Muscle layer of duodenum (tissue), 2 donors: ENCODE data around the gene PAIP2.
A peak's percentile ranks its signal among the peaks of the same experiment; 100 is the strongest.

Source experiments
- H3K27ac ChIP-seq: one replicate; pipeline ENCODE4 v1.7.0; 2013; ENCODE audit warnings: mild to moderate bottlenecking, low read length
- H3K27me3 ChIP-seq: one replicate; pipeline ENCODE4 v1.7.0; 2013; ENCODE audit warnings: low read depth, mild to moderate bottlenecking, control low read depth, low read length
- H3K36me3 ChIP-seq, 2 donors: one replicate each; pipeline ENCODE4 v1.7.0; 2013; ENCODE audit warnings: low read length in 2 of 2, control low read depth in 1 of 2, mild to moderate bottlenecking in 1 of 2; ENCODE audit not compliant: insufficient read depth in 2 of 2, control insufficient read depth in 1 of 2
- H3K4me1 ChIP-seq, 2 donors: one replicate each; pipeline ENCODE4 v1.7.0; 2013; ENCODE audit warnings: low read length in 2 of 2, mild to moderate bottlenecking in 2 of 2, control low read depth in 1 of 2, moderate library complexity in 1 of 2; ENCODE audit not compliant: insufficient read depth in 2 of 2, control insufficient read depth in 1 of 2
- H3K4me3 ChIP-seq, 2 donors: one replicate each; pipeline ENCODE4 v1.7.0; 2013; ENCODE audit warnings: low read length in 2 of 2, low read depth in 1 of 2, mild to moderate bottlenecking in 1 of 2
- H3K9me3 ChIP-seq, 2 donors: one replicate each; pipeline ENCODE4 v1.7.0; 2013; ENCODE audit warnings: low read length in 2 of 2, control low read depth in 1 of 2, mild to moderate bottlenecking in 1 of 2; ENCODE audit not compliant: control insufficient read depth in 1 of 2
- donor health status: healthy.

Gene PAIP2

GRCh38 chr5:139387611-139388197, 46.0 kb downstream of the PAIP2 start:
- Histone ChIP-seq H3K27me3 (no peaks in the 10 kb centered on the region), H3K36me3 (no peaks in the 10 kb centered on the region), H3K27ac (no peak overlapping the region), H3K4me1 (peaks cover 4 to 6% of the 10 kb centered on the region in 2 donors), H3K9me3 (no peaks in the 10 kb centered on the region), H3K4me3 (peak overlapping the region in 1 of 2 donors; percentile 37)

GRCh38 chr5:139388198-139388821, 46.7 kb downstream of the PAIP2 start:
- no peak overlapping the region for H3K27ac ChIP-seq
- no peaks in the 10 kb centered on the region for H3K36me3 ChIP-seq
- H3K27me3 ChIP-seq, result peaks cover 3% of the 10 kb centered on the region
- no peaks in the 10 kb centered on the region for H3K9me3 ChIP-seq
- peak overlapping the region in 1 of 2 donors; percentile 37 for H3K4me3 ChIP-seq
- peaks cover 4 to 12% of the 10 kb centered on the region in 2 donors for H3K4me1 ChIP-seq

GRCh38 chr5:139389701-139390638, 48.3 kb downstream of the PAIP2 start, which contains the start of gene MZB1:
Gene MZB1, minus strand, starts transcription at chr5:139389913. Its CDS starts 57 bp downstream, at chr5:139389856.
- peaks cover 0 to 27% of the 10 kb centered on the region in 2 donors for H3K4me1 ChIP-seq
- no peaks in the 10 kb centered on the region for H3K9me3 ChIP-seq
- H3K4me3 ChIP-seq, result peak within 1 kb of the TSS in 1 of 2 donors; percentile 26
- H3K36me3 ChIP-seq, result no peaks in the 10 kb centered on the region
- H3K27me3 ChIP-seq, result peaks cover 11% of the 10 kb centered on the region
- peak within 1 kb of the TSS; percentile 8 for H3K27ac ChIP-seq

- H3K36me3 ChIP-seq, result no peaks in the 10 kb centered on the region
- H3K9me3 ChIP-seq, result no peaks in the 10 kb centered on the region
- H3K4me1 ChIP-seq, result peaks cover 0 to 32% of the 10 kb centered on the region in 2 donors
- peak overlapping the region; percentile 8 for H3K27ac ChIP-seq
- H3K4me3 ChIP-seq, result no peak overlapping the region
- peaks cover 11% of the 10 kb centered on the region for H3K27me3 ChIP-seq
Observed at GRCh38 chr5:139390639-139391569, 49.2 kb downstream of the PAIP2 start.

- peaks cover 11% of the 10 kb centered on the region for H3K27me3 ChIP-seq
- H3K4me3 ChIP-seq, result peak overlapping the region in 1 of 2 donors; percentile 68
- H3K4me1 ChIP-seq, result peaks cover 0 to 32% of the 10 kb centered on the region in 2 donors
- H3K9me3 ChIP-seq, result no peaks in the 10 kb centered on the region
- H3K27ac ChIP-seq, result no peak overlapping the region
- H3K36me3 ChIP-seq, result no peaks in the 10 kb centered on the region
Observed at GRCh38 chr5:139391570-139392323, 50.1 kb downstream of the PAIP2 start.

GRCh38 chr5:139392324-139392677, 50.6 kb downstream of the PAIP2 start:
- Histone ChIP-seq H3K4me3 (peak overlapping the region in 1 of 2 donors; percentile 68), H3K36me3 (no peaks in the 10 kb centered on the region), H3K27ac (no peak overlapping the region), H3K4me1 (peaks cover 0 to 32% of the 10 kb centered on the region in 2 donors), H3K9me3 (no peaks in the 10 kb centered on the region), H3K27me3 (peaks cover 11% of the 10 kb centered on the region)

- Histone ChIP-seq H3K36me3 (no peaks in the 10 kb centered on the region), H3K4me1 (peaks cover 0 to 32% of the 10 kb centered on the region in 2 donors), H3K9me3 (no peaks in the 10 kb centered on the region), H3K27ac (no peak overlapping the region), H3K27me3 (peaks cover 11% of the 10 kb centered on the region), H3K4me3 (peak overlapping the region; percentile 55 to 68)
Observed at GRCh38 chr5:139392678-139393496, 51.2 kb downstream of the PAIP2 start.

- H3K4me1 ChIP-seq, result peaks cover 0 to 32% of the 10 kb centered on the region in 2 donors
- H3K36me3 ChIP-seq, result no peaks in the 10 kb centered on the region
- peaks cover 11% of the 10 kb centered on the region for H3K27me3 ChIP-seq
- no peak overlapping the region for H3K27ac ChIP-seq
- H3K4me3 ChIP-seq, result peak overlapping the region; percentile 55 to 68
- H3K9me3 ChIP-seq, result no peaks in the 10 kb centered on the region
Observed at GRCh38 chr5:139393497-139394122, 52.0 kb downstream of the PAIP2 start.

GRCh38 chr5:139394123-139394653, 52.5 kb downstream of the PAIP2 start:
- H3K27me3 ChIP-seq, result peaks cover 11% of the 10 kb centered on the region
- H3K4me3 ChIP-seq, result peak overlapping the region; percentile 55 to 68
- H3K9me3 ChIP-seq, result no peaks in the 10 kb centered on the region
- peaks cover 0 to 32% of the 10 kb centered on the region in 2 donors for H3K4me1 ChIP-seq
- H3K27ac ChIP-seq, result no peak overlapping the region
- H3K36me3 ChIP-seq, result no peaks in the 10 kb centered on the region
